ENCODE measurements around the gene HAVCR1.

The HAVCR1 gene

GRCh38 chr5:156984064-156984463, 74.9 kb downstream of the HAVCR1 start:
- no peak for DNase-seq

DNA sequence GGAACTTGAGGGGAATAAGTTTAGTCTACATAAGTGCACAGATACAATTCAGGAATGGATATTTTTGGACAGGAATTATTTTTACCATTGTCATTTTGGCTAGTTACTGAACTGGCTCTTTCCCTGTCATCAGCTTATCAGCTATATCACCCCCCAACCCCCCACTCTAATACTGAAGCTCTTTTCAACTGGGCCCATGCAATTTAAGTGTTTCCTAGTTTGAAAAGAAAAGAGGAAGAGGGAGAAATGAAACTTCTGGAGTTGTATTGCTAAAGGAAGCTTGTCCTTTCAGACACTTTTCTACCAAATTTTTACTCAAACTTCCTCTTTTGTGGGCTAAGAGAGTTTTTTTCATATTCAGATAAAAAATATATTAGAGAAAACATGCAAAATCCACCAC, 77.4 kb downstream of the HAVCR1 start:
- no peak for DNase-seq
